DOHH2 (cell line): ENCODE measurements around the gene PATJ.

Source experiments
- H3F3A ChIP-seq: fragments of 200-600 bp; sonication (generic), shearing (Covaris generic); 2 replicates; pipeline ENCODE4 v1.6.0; 2016; ENCODE audit warnings: antibody characterized with exemption, mild to moderate bottlenecking; ENCODE audit not compliant: control insufficient read depth, insufficient read depth
- H3K27ac ChIP-seq: fragments of 200-600 bp; sonication (generic); 2 replicates; pipeline ENCODE4 v1.5.1; 2014; ENCODE audit warnings: low read depth, mild to moderate bottlenecking, low read length, moderate library complexity
- H3K27me3 ChIP-seq: fragments of 200-600 bp; sonication (generic); 2 replicates; pipeline ENCODE4 v1.6.1; 2014; ENCODE audit warnings: mild to moderate bottlenecking, low read length, mixed read lengths; ENCODE audit not compliant: control insufficient read depth
- H3K36me3 ChIP-seq: fragments of 200-600 bp; sonication (generic); 2 replicates; pipeline ENCODE4 v1.6.1; 2014; ENCODE audit warnings: mild to moderate bottlenecking, low read length, moderate library complexity, mixed read lengths; ENCODE audit not compliant: control insufficient read depth
- H3K4me1 ChIP-seq: fragments of 200-600 bp; sonication (generic); 2 replicates; pipeline ENCODE4 v1.6.1; 2014; ENCODE audit warnings: mild to moderate bottlenecking, low read length, mixed read lengths; ENCODE audit not compliant: control insufficient read depth
- H3K4me2 ChIP-seq: fragments of 200-600 bp; sonication (generic); 2 replicates; pipeline ENCODE4 v1.6.0; 2014; ENCODE audit warnings: mild to moderate bottlenecking, low read length, moderate library complexity
- H3K4me3 ChIP-seq: fragments of 200-600 bp; sonication (generic); 2 replicates; pipeline ENCODE4 v1.5.1; 2014; ENCODE audit warnings: mild to moderate bottlenecking, low read length, mixed read lengths
- H3K79me2 ChIP-seq: fragments of 200-600 bp; sonication (generic); 2 replicates; pipeline ENCODE4 v1.6.1; 2014; ENCODE audit warnings: mild to moderate bottlenecking, low read length, mixed read lengths; ENCODE audit not compliant: control insufficient read depth
- H3K9me2 ChIP-seq: fragments of 200-600 bp; sonication (generic); replicated peaks from 2 replicates; pipeline ENCODE4 v1.6.1; 2014; ENCODE audit warnings: mild to moderate bottlenecking, low read length, mixed read lengths; ENCODE audit not compliant: control insufficient read depth
- H3K9me3 ChIP-seq: fragments of 200-600 bp; sonication (generic); 2 replicates; pipeline ENCODE4 v1.6.1; 2014; ENCODE audit warnings: antibody characterized with exemption, low read length, mixed read lengths; ENCODE audit not compliant: control insufficient read depth, insufficient read depth
- H4K20me1 ChIP-seq: fragments of 200-600 bp; sonication (generic); 2 replicates; pipeline ENCODE4 v1.6.0; 2014; ENCODE audit warnings: low read depth, mild to moderate bottlenecking, antibody characterized with exemption, low read length, moderate library complexity; ENCODE audit not compliant: control insufficient read depth, insufficient read depth
- EZH2phosphoT487 ChIP-seq: fragments of 200-600 bp; sonication (generic); IDR thresholded peaks from 2 replicates; pipeline ENCODE4 v1.6.1; 2017; ENCODE audit warnings: borderline replicate concordance, mild to moderate bottlenecking, antibody characterized with exemption, low read length, moderate library complexity, mixed read lengths
- TF ChIP-seq, protein P1 (sequence below): fragments of 200-600 bp; sonication (generic); IDR thresholded peaks from one replicate; pipeline ENCODE4 v1.5.1; 2014; ENCODE audit warnings: antibody characterized with exemption, mild to moderate bottlenecking, low read depth, low read length; ENCODE audit not compliant: poor library complexity, severe bottlenecking

Gene PATJ

DNA sequence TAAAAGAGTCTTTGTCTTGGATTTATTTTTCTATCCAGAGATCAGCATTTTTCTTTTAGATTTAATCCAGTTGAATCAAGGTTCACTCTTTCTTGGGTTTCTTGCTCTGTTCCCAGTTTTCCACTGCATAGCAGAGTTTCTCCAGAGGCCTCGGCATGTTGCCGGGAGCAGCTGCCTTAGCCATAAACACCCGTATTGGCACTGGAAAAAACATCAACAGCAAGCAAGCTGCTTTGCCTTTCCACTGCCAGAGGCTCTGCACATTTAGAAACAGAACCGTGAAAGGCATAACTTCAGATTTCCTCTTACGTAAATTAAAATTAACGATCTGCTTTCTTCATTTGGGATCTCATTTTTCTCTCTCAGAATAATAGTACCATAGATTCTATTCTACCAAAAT is 270.6 kb downstream of the PATJ start:
- Histone ChIP-seq H3K79me2 (no peaks in the 10 kb centered on the region), H3K4me3 (no peak overlapping the region), H3K9me3 (no peaks in the 10 kb centered on the region), H3K36me3 (no peaks in the 10 kb centered on the region), H3K27me3 (no peaks in the 10 kb centered on the region), H3F3A (no peaks in the 10 kb centered on the region), H3K4me2 (no peak overlapping the region), H4K20me1 (no peaks in the 10 kb centered on the region), H3K27ac (no peak overlapping the region), H3K4me1 (no peaks in the 10 kb centered on the region), H3K9me2 (no peaks in the 10 kb centered on the region)
- TF ChIP-seq, protein P1, sequence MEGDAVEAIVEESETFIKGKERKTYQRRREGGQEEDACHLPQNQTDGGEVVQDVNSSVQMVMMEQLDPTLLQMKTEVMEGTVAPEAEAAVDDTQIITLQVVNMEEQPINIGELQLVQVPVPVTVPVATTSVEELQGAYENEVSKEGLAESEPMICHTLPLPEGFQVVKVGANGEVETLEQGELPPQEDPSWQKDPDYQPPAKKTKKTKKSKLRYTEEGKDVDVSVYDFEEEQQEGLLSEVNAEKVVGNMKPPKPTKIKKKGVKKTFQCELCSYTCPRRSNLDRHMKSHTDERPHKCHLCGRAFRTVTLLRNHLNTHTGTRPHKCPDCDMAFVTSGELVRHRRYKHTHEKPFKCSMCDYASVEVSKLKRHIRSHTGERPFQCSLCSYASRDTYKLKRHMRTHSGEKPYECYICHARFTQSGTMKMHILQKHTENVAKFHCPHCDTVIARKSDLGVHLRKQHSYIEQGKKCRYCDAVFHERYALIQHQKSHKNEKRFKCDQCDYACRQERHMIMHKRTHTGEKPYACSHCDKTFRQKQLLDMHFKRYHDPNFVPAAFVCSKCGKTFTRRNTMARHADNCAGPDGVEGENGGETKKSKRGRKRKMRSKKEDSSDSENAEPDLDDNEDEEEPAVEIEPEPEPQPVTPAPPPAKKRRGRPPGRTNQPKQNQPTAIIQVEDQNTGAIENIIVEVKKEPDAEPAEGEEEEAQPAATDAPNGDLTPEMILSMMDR: no peak
- TF ChIP-seq EZH2phosphoT487: no peak

DNA sequence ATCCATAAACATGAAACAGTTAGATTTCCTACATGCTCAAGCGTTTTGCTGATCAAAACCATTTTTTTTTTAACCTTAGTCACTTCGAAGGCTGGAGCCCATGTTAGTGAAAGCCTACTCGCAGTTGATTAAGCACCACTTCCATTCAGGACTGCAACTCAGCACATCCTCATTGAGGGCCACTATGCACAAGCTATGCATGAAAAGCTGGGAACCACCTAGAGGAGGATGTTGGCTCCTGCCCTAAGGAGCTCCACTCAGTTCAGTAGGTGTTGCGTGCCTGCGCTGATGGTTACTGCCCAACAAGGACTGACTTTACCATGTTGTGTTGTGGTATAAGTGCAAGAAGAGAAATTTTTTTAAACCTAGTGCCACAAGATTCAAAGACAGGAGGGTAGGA is 271.0 kb downstream of the PATJ start:
- no peak for TF ChIP-seq EZH2phosphoT487
- TF ChIP-seq, protein P1: no peak
- H3F3A ChIP-seq: no peaks in the 10 kb centered on the region
- H3K4me2 ChIP-seq: no peak overlapping the region

DNA sequence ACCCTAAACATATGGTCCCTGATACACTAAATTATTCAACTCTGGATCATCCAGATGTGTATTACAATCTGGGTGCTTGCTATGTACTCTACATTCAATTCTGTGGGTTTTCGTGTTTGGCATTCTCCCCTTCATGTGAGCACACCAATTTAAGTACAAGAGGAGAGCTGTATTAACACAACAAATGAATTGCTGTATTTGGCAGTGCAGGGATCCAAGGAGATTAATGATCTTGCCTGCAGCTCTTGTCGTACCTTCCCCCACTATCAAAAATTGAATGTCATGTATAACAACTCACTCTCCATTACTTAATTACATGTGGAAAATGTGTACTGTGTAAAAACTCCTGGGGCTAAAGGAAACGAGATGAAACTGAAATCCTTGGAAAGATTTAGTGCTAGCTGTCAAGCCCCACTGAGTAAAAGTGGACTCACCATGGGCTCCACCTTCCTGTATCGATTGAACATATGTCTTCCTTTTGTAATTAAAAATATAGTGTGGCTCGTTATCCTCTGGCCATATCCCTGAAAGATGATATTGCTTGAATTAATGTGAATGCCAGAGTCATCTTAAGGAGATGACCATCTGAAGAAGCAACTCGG is 280.2 kb downstream of the PATJ start:
- no peak for TF ChIP-seq EZH2phosphoT487
- TF ChIP-seq, protein P1: no peak
- no peaks in the 10 kb centered on the region for H3K9me3 ChIP-seq
- H3F3A ChIP-seq: no peaks in the 10 kb centered on the region
- no peaks in the 10 kb centered on the region for H3K79me2 ChIP-seq
- no peaks in the 10 kb centered on the region for H3K4me1 ChIP-seq
- H3K27me3 ChIP-seq: no peaks in the 10 kb centered on the region
- no peaks in the 10 kb centered on the region for H4K20me1 ChIP-seq
- H3K36me3 ChIP-seq: no peaks in the 10 kb centered on the region
- no peak overlapping the region for H3K4me3 ChIP-seq
- no peak overlapping the region for H3K27ac ChIP-seq
- no peak overlapping the region for H3K4me2 ChIP-seq
- H3K9me2 ChIP-seq: no peaks in the 10 kb centered on the region

More for the DNA sequence above, 271.0 kb downstream of the PATJ start:
- Histone ChIP-seq H4K20me1 (no peaks in the 10 kb centered on the region), H3K9me3 (no peaks in the 10 kb centered on the region), H3K27ac (no peak overlapping the region), H3K27me3 (no peaks in the 10 kb centered on the region), H3K36me3 (no peaks in the 10 kb centered on the region), H3K4me1 (no peaks in the 10 kb centered on the region), H3K4me3 (no peak overlapping the region), H3K79me2 (no peaks in the 10 kb centered on the region), H3K9me2 (no peaks in the 10 kb centered on the region)

DNA sequence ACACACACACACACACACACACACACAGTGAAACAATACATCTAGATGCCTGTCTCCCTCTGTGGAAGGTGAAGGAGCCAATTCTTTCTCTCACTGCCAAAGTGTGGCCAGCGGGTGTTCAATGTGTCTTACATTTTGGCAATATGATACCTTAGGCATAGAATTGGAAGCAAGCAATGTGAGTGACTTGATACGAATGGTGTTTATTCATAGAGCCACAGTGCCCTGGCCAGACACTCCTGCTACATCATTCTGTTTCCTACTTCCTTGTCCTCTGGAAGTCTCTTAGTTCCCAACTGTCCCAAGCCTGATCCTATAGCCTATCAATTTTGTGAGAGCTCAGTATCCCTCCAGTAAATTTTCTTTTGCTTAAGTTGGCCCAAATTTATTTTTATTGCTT is 282.4 kb downstream of the PATJ start:
- no peak overlapping the region for H3K27ac ChIP-seq
- peaks cover 6% of the 10 kb centered on the region for H3K4me1 ChIP-seq
- no peaks in the 10 kb centered on the region for H3K9me3 ChIP-seq
- H3K4me2 ChIP-seq: no peak overlapping the region
- H3F3A ChIP-seq: no peaks in the 10 kb centered on the region
- no peaks in the 10 kb centered on the region for H4K20me1 ChIP-seq
- TF ChIP-seq, protein P1: no peak
- no peak for TF ChIP-seq EZH2phosphoT487
- no peak overlapping the region for H3K4me3 ChIP-seq
- no peaks in the 10 kb centered on the region for H3K9me2 ChIP-seq
- no peaks in the 10 kb centered on the region for H3K27me3 ChIP-seq
- no peaks in the 10 kb centered on the region for H3K79me2 ChIP-seq
- no peaks in the 10 kb centered on the region for H3K36me3 ChIP-seq
